Measurements from ENCODE around the gene PTTG1IP2.

Gene PTTG1IP2

DNA sequence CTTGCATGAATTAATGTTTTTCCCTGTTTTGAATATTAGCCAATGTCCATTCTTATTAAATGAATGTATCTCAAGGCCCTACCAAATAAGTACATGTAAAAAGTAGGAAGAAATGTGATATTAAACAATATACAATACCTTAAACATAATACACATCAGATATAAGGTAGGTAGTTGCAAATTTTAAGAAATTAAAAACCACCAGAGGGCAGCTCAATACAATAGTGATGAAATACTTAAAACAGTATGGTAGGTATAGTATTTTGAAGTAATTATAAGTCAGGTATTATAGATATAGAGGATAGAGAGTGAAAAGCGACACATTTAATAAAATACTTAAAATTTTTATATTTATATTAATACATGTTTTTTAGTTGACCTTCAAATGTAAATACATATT lies 83.1 kb downstream of the PTTG1IP2 start:
- DNase-seq (ENCODE audit: low read depth in 3 of 3, low spot score in 1 of 3): no peak

DNA sequence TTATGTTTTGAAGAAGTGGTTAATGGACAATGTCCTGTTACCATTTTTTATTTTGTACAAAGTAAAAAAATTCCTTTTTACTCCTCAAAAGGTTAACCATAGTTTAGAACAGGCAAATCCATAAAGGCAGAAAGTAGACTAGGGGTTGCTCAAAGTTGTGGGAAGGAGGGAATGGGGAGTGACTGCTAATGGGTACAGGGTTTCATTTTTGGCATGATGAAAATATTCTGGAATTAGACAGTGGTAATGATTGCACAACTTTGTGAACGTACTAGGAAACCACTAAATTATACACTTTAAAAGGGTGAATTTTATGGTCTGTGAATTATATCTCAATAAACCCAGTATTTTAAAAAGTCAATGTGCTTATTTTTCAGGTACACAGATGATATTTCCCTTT lies 91.3 kb downstream of the PTTG1IP2 start:
- no peak for DNase-seq (ENCODE audit: low read depth in 3 of 3, low spot score in 1 of 3)

Measured in stimulated activated CD4-positive, alpha-beta T cell treated with anti-CD3 and anti-CD28 coated beads, TNF-alpha, amount 100 ng/mL, for 1 hour (primary cell).